Mesendoderm (in vitro differentiated cells): ENCODE measurements around the gene ITIH4.
A peak's percentile ranks its signal among the peaks of the same experiment; 100 is the strongest.

ENCODE experiments used
- DNase-seq: peaks from one replicate; pipeline ENCODE4 v3.0.0; 2013
- H2AK5ac ChIP-seq: 2 replicates; pipeline ENCODE4 v1.6.1; 2013; ENCODE audit warnings: low read length, inconsistent platforms
- H2BK120ac ChIP-seq: 2 replicates; pipeline ENCODE4 v1.6.1; 2013; ENCODE audit warnings: low read depth, mild to moderate bottlenecking, low read length, moderate library complexity, mixed read lengths
- H2BK15ac ChIP-seq: replicated peaks from 2 replicates; pipeline ENCODE4 v1.6.1; 2013; ENCODE audit warnings: low read depth, mild to moderate bottlenecking, moderate library complexity
- H2BK5ac ChIP-seq: 2 replicates; pipeline ENCODE4 v1.6.1; 2013; ENCODE audit warnings: low read length, inconsistent platforms
- H3K18ac ChIP-seq: 2 replicates; pipeline ENCODE4 v1.6.1; 2013; ENCODE audit warnings: mild to moderate bottlenecking, low read length, mixed read lengths
- H3K23ac ChIP-seq: one replicate; pipeline ENCODE4 v1.6.1; 2013; ENCODE audit warnings: low read length
- H3K27ac ChIP-seq: 2 replicates; pipeline ENCODE4 v1.5.1; 2013; ENCODE audit warnings: low read depth, mild to moderate bottlenecking, inconsistent platforms, low read length, moderate library complexity
- H3K27me3 ChIP-seq: 2 replicates; pipeline ENCODE4 v1.6.1; 2013; ENCODE audit warnings: low read length, control low read depth, mild to moderate bottlenecking, inconsistent platforms; ENCODE audit not compliant: insufficient read depth, poor library complexity
- H3K36me3 ChIP-seq: 2 replicates; pipeline ENCODE4 v1.6.1; 2013; ENCODE audit warnings: low read length, inconsistent platforms; ENCODE audit not compliant: control insufficient read depth, insufficient read depth
- H3K4ac ChIP-seq: one replicate; pipeline ENCODE4 v1.6.1; 2013; ENCODE audit warnings: low read depth, mild to moderate bottlenecking, low read length, moderate library complexity
- H3K4me1 ChIP-seq: 2 replicates; pipeline ENCODE4 v1.6.1; 2013; ENCODE audit warnings: low read depth, low read length, inconsistent platforms; ENCODE audit not compliant: control insufficient read depth
- H3K4me2 ChIP-seq: 2 replicates; pipeline ENCODE4 v1.6.1; 2013; ENCODE audit warnings: low read length
- H3K4me3 ChIP-seq: 2 replicates; pipeline ENCODE4 v1.5.1; 2013; ENCODE audit warnings: mild to moderate bottlenecking, low read length
- H3K56ac ChIP-seq: one replicate; pipeline ENCODE4 v1.6.1; 2013; ENCODE audit warnings: low read length
- H3K79me1 ChIP-seq: 2 replicates; pipeline ENCODE4 v1.6.1; 2013; ENCODE audit warnings: low read length, inconsistent platforms
- H3K79me2 ChIP-seq: 2 replicates; pipeline ENCODE4 v1.6.1; 2013; ENCODE audit warnings: mild to moderate bottlenecking, low read length; ENCODE audit not compliant: control insufficient read depth, insufficient read depth
- H3K9ac ChIP-seq: 2 replicates; pipeline ENCODE4 v1.6.1; 2013; ENCODE audit warnings: low read length, inconsistent platforms
- H4K5ac ChIP-seq: one replicate; pipeline ENCODE4 v1.6.1; 2013; ENCODE audit warnings: low read length
- H4K8ac ChIP-seq: one replicate; pipeline ENCODE4 v1.6.1; 2013; ENCODE audit warnings: low read depth, mild to moderate bottlenecking, control low read depth, low read length, moderate library complexity
- WGBS: extraction: QIAGEN DNeasy Blood & Tissue Kit; methylation state at CpG from one replicate; pipeline ENCODE4 v1.1.7; 2013; ENCODE audit warnings: low lambda C conversion rate, missing lambda C conversion rate; ENCODE audit not compliant: insufficient coverage; ENCODE audit errors: extremely low coverage; 5-methylcytosine and 5-hydroxymethylcytosine counted together

ITIH4 gene

GRCh38 chr3:52805270-52806039, 25.0 kb downstream of the ITIH4 start:
- DNase-seq = no peak
- Histone ChIP-seq H2BK120ac (no peak overlapping the region), H3K79me2 (no peaks in the 10 kb centered on the region), H4K8ac (no peak overlapping the region), H3K4ac (no peak overlapping the region), H3K18ac (no peak overlapping the region), H2AK5ac (no peak overlapping the region), H3K56ac (no peak overlapping the region), H3K9ac (no peak overlapping the region), H2BK5ac (no peak overlapping the region), H3K4me3 (no peak overlapping the region), H4K5ac (no peak overlapping the region), H3K4me2 (no peak overlapping the region), H3K36me3 (no peaks in the 10 kb centered on the region), H3K27me3 (no peaks in the 10 kb centered on the region), H2BK15ac (no peak overlapping the region), H3K23ac (no peak overlapping the region), H3K4me1 (no peaks in the 10 kb centered on the region), H3K79me1 (no peaks in the 10 kb centered on the region), H3K27ac (no peak overlapping the region)
- WGBS = no CpG with 5 or more reads among the region's 19 CpGs

DNA sequence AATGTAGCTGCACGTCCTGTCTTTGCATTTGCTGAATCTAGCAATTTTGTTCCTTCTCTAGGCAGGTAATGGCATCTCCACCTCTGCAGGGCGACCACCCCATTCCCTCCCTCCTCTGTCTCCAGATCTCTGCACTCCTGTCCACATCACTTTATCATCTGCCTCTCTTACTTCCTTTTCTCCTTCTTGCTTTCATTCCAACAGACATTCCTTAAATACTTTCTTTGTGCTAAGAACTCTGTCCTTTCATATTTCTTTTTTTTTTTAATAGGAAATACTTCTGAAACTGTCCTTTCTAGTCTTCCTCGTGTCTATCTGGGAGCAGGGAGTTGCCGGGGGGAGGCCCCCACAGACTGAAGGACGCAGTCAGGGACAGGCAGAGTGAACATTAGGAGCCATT, 28.6 kb downstream of the ITIH4 start:
- H4K8ac ChIP-seq = no peak overlapping the region
- H3K79me1 ChIP-seq = no peaks in the 10 kb centered on the region
- DNase-seq = no peak
- no peaks in the 10 kb centered on the region for H3K79me2 ChIP-seq
- H2BK120ac ChIP-seq = no peak overlapping the region
- no peak overlapping the region for H3K56ac ChIP-seq
- H4K5ac ChIP-seq = no peak overlapping the region
- no peak overlapping the region for H3K4ac ChIP-seq
- no CpG with 5 or more reads among the region's 5 CpGs for WGBS
- no peak overlapping the region for H3K27ac ChIP-seq
- H3K27me3 ChIP-seq = no peaks in the 10 kb centered on the region
- no peak overlapping the region for H2BK5ac ChIP-seq
- H2AK5ac ChIP-seq = no peak overlapping the region
- no peak overlapping the region for H3K4me3 ChIP-seq
- no peaks in the 10 kb centered on the region for H3K36me3 ChIP-seq
- no peak overlapping the region for H3K18ac ChIP-seq
- no peak overlapping the region for H2BK15ac ChIP-seq
- H3K9ac ChIP-seq = no peak overlapping the region
- no peaks in the 10 kb centered on the region for H3K4me1 ChIP-seq
- no peak overlapping the region for H3K4me2 ChIP-seq
- no peak overlapping the region for H3K23ac ChIP-seq

GRCh38 chr3:52800079-52800478, 30.4 kb downstream of the ITIH4 start:
- H3K4ac ChIP-seq = no peak overlapping the region
- no peak overlapping the region for H3K18ac ChIP-seq
- H3K23ac ChIP-seq = no peak overlapping the region
- no peak overlapping the region for H4K8ac ChIP-seq
- WGBS = no CpG with 5 or more reads among the region's 7 CpGs
- no peak overlapping the region for H2AK5ac ChIP-seq
- H2BK5ac ChIP-seq = no peak overlapping the region
- no peak overlapping the region for H2BK15ac ChIP-seq
- H3K79me1 ChIP-seq = no peaks in the 10 kb centered on the region
- no peak overlapping the region for H4K5ac ChIP-seq
- no peak for DNase-seq
- no peaks in the 10 kb centered on the region for H3K4me1 ChIP-seq
- no peak overlapping the region for H3K4me3 ChIP-seq
- H3K27ac ChIP-seq = no peak overlapping the region
- H3K79me2 ChIP-seq = no peaks in the 10 kb centered on the region
- no peak overlapping the region for H2BK120ac ChIP-seq
- H3K9ac ChIP-seq = no peak overlapping the region
- H3K4me2 ChIP-seq = no peak overlapping the region
- H3K56ac ChIP-seq = no peak overlapping the region
- no peaks in the 10 kb centered on the region for H3K27me3 ChIP-seq
- H3K36me3 ChIP-seq = no peaks in the 10 kb centered on the region

GRCh38 chr3:52798978-52799476, 31.4 kb downstream of the ITIH4 start:
- peak; percentile 71 for DNase-seq
- Histone ChIP-seq H3K79me1 (no peaks in the 10 kb centered on the region), H4K5ac (no peak overlapping the region), H3K4me1 (no peaks in the 10 kb centered on the region), H2AK5ac (no peak overlapping the region), H3K27me3 (no peaks in the 10 kb centered on the region), H3K27ac (no peak overlapping the region), H2BK120ac (no peak overlapping the region), H2BK5ac (no peak overlapping the region), H3K36me3 (no peaks in the 10 kb centered on the region), H3K56ac (no peak overlapping the region), H3K23ac (no peak overlapping the region), H3K4ac (no peak overlapping the region), H4K8ac (no peak overlapping the region), H3K4me2 (no peak overlapping the region), H3K4me3 (no peak overlapping the region), H2BK15ac (no peak overlapping the region), H3K79me2 (no peaks in the 10 kb centered on the region), H3K9ac (no peak overlapping the region), H3K18ac (no peak overlapping the region)
- WGBS = no CpG with 5 or more reads among the region's 14 CpGs

- WGBS = no CpG with 5 or more reads among the region's 10 CpGs
- no peak overlapping the region for H3K4me3 ChIP-seq
Observed at GRCh38 chr3:52798376-52798977, 32.0 kb downstream of the ITIH4 start.

More at GRCh38 chr3:52798376-52798977, 32.0 kb downstream of the ITIH4 start:
- Histone ChIP-seq H2AK5ac (no peak overlapping the region), H3K56ac (no peak overlapping the region), H3K4ac (no peak overlapping the region), H3K27me3 (no peaks in the 10 kb centered on the region), H3K18ac (no peak overlapping the region), H3K36me3 (no peaks in the 10 kb centered on the region), H3K27ac (no peak overlapping the region), H4K5ac (no peak overlapping the region), H3K23ac (no peak overlapping the region), H3K9ac (no peak overlapping the region), H2BK15ac (no peak overlapping the region), H3K4me2 (no peak overlapping the region), H2BK5ac (no peak overlapping the region), H2BK120ac (no peak overlapping the region), H4K8ac (no peak overlapping the region), H3K4me1 (no peaks in the 10 kb centered on the region), H3K79me1 (no peaks in the 10 kb centered on the region), H3K79me2 (no peaks in the 10 kb centered on the region)
- peak; percentile 17 for DNase-seq
